Measurements from ENCODE around the gene ARHGAP10.

Gene ARHGAP10

GRCh38 chr4:148054275-148054674, 322.4 kb downstream of the ARHGAP10 start:
- DNase-seq = no peak

GRCh38 chr4:148055844-148056243, 324.0 kb downstream of the ARHGAP10 start:
- DNase-seq = no peak

GRCh38 chr4:148056879-148057278, 325.0 kb downstream of the ARHGAP10 start:
- peak; percentile 16 for DNase-seq

GRCh38 chr4:148057516-148057915, 325.6 kb downstream of the ARHGAP10 start:
- DNase-seq = no peak

- DNase-seq = no peak
Observed at GRCh38 chr4:148057984-148058859, 326.3 kb downstream of the ARHGAP10 start.

GRCh38 chr4:148059617-148060180, 327.8 kb downstream of the ARHGAP10 start:
- no peak for DNase-seq

- DNase-seq = no peak
Observed at GRCh38 chr4:148060264-148061140, 328.6 kb downstream of the ARHGAP10 start.

GRCh38 chr4:148061141-148061481, 329.2 kb downstream of the ARHGAP10 start:
- no peak for DNase-seq

GRCh38 chr4:148061795-148062194, 329.9 kb downstream of the ARHGAP10 start:
- no peak for DNase-seq

GRCh38 chr4:148062301-148062950, 330.5 kb downstream of the ARHGAP10 start:
- DNase-seq = no peak

- DNase-seq = no peak
Observed at GRCh38 chr4:148064451-148064850, 332.6 kb downstream of the ARHGAP10 start.

GRCh38 chr4:148065075-148065474, 333.2 kb downstream of the ARHGAP10 start:
- DNase-seq = no peak

- no peak for DNase-seq
Observed at GRCh38 chr4:148067301-148067916, 335.5 kb downstream of the ARHGAP10 start.

GRCh38 chr4:148068065-148068911, 336.4 kb downstream of the ARHGAP10 start:
- DNase-seq = no peak

- DNase-seq = no peak
Observed at GRCh38 chr4:148069086-148069894, 337.4 kb downstream of the ARHGAP10 start.

- DNase-seq = no peak
Observed at GRCh38 chr4:148069895-148070178, 337.9 kb downstream of the ARHGAP10 start.

- DNase-seq = no peak
Observed at GRCh38 chr4:148071009-148071408, 339.1 kb downstream of the ARHGAP10 start.

- no peak for DNase-seq
Observed at GRCh38 chr4:148072789-148073188, 340.9 kb downstream of the ARHGAP10 start.

- no peak for DNase-seq
Observed at GRCh38 chr4:148073349-148073748, 341.5 kb downstream of the ARHGAP10 start.

GRCh38 chr4:148074462-148074861, 342.6 kb downstream of the ARHGAP10 start:
- DNase-seq = no peak

- DNase-seq = no peak
Observed at GRCh38 chr4:148075438-148075837, 343.6 kb downstream of the ARHGAP10 start.
